ENCODE results near the gene ACSM4. TPM values are rescaled to one million over a fixed set of nuclear protein-coding genes. Genes with fewer than 3 reads are reported as not detected.

ACSM4 gene
- total and polyA plus RNA-seq, 9 of the 15 experiments (the other 6 are each of a cell fraction or from before 2014, with no cell fraction given): not detected

DNA sequence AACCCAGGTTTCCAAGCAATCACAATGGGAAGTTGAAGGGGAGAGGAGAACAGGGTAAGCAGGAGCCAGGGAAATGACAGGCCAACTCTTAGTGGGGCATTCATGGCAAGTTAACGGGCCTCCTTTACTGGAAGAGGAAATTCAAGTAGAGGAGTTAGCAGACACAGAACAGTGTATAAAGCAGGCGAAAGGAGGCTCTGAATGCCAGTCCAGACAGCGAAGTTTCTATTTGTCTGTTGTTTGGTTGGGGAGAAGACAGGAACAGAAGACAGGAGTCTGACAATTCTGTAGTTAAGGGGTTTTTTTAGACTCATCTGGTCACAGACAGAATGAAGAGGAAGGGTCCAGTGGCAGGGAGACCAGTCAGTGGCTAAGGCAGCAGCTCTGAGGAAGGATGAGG lies at the start of gene ACSM4 (continued):
- TF ChIP-seq CBX8 (IDR thresholded peaks at IDR 0.05; ENCODE audit: borderline replicate concordance, extremely low read depth, low read depth, low read length, poor library complexity, severe bottlenecking): no peak
- TF ChIP-seq JUNB (CRISPR knock-in tag; conservative IDR thresholded peaks at IDR 0.05): no peak
- TF ChIP-seq ZNF143 (CRISPR knock-in tag; IDR thresholded peaks at IDR 0.05): no peak
- no peak for TF ChIP-seq PML (IDR thresholded peaks at IDR 0.05; ENCODE audit: low read length)

DNA sequence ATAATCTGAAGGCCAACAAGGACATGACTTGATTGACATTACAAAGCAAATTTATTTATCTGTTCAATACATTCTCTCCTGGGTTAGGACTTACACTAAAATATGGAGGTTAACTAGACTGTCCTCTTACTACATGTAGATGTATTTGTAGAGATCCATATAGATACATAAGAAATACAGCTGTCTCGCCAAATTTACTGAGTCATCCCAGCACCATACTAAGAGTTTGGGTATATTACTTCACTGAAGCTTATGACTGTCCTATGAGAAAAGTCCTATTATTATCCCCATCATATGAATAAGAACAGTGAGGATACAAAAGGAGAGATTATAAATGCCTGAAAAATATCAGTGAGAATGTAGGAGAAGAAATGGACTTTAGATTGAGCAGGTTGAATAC lies 44.8 kb upstream of the ACSM4 start:
- ATAC-seq: no peak
- Histone ChIP-seq H3K36me3 (ENCODE audit: control insufficient read depth, insufficient read depth, low read length) (no peaks in the 10 kb centered on the region), H3K9ac (ENCODE audit: insufficient read depth in 1 of 2, low read depth in 2 of 2, low read length in 2 of 2) (no peak overlapping the region), H2AFZ (ENCODE audit: low read depth, low read length) (0 out of 2 replicates have a peak overlapping the region, but pooled peaks have one; percentile 24), H3K9me3 (replicated peaks; ENCODE audit: control insufficient read depth, insufficient read depth, low read depth, low read length) (no peaks in the 10 kb centered on the region), H3K9me1 (ENCODE audit: control insufficient read depth, insufficient read depth, low read length) (no peaks in the 10 kb centered on the region), H3K27me3 (ENCODE audit: control insufficient read depth in 2 of 2, insufficient read depth in 2 of 2, low read length in 2 of 2) (no peaks in the 10 kb centered on the region), H3K4me1 (replicated peaks in 1 of 2; ENCODE audit: control insufficient read depth in 2 of 2, insufficient read depth in 2 of 2, low read length in 2 of 2) (no peaks in the 10 kb centered on the region), H4K20me1 (replicated peaks; ENCODE audit: control insufficient read depth, insufficient read depth, low read length) (no peaks in the 10 kb centered on the region), H3K79me2 (ENCODE audit: control insufficient read depth, insufficient read depth, low read length) (no peaks in the 10 kb centered on the region), H3K27ac (ENCODE audit: extremely low read depth, low read depth, low read length) (no peak overlapping the region), H3K4me2 (ENCODE audit: insufficient read depth, low read length) (no peak overlapping the region), H3K4me3 (no peak overlapping the region)
- BruUV-seq (replicated peaks): no TSS peak
- DNase-seq (ENCODE audit: extremely low read depth in 1 of 4, low spot score in 3 of 4): no peak
- TF ChIP-seq C11orf30 (IDR thresholded peaks at IDR 0.05; ENCODE audit: low read depth) (peak; percentile 64), NFE2 (IDR thresholded peaks at IDR 0.05; ENCODE audit: low read depth) (peak; percentile 52), ZNF316 (IDR thresholded peaks at IDR 0.05) (peak; percentile 38; the same call in 1 of the 2 replicates), MAFG (tag; conservative IDR thresholded peaks at IDR 0.05) (0 out of 2 replicates have a peak, but pooled peaks have one; percentile 52), CBX3 (IDR thresholded peaks at IDR 0.05; ENCODE audit: borderline replicate concordance in 1 of 2, low read length in 2 of 2) (no peak)
- FAIRE-seq: no peak
- CTCF ChIA-PET (ENCODE audit: low intra/inter-chr PET ratio): no interaction called here
- intact Hi-C loops (cut with micrococcal nuclease) (no loop called here), in situ Hi-C loops (cut with MboI) (no loop called here)
- WGBS (ENCODE audit: insufficient coverage, low coverage, missing lambda C conversion rate): 6% methylated on average over 1 of the region's 1 CpG
- POLR2A ChIA-PET: no interaction called here
